CD4-positive, alpha-beta T cell (primary cell): ENCODE results near the gene COL9A1. TPM values are rescaled to one million over a fixed set of nuclear protein-coding genes. Genes with fewer than 3 reads are reported as not detected.

Experiments
- ATAC-seq: fragments of 200-7000 bp; cut with Tn5 transposase; one replicate; pipeline ENCODE4 v1.10.0; 2022; ENCODE audit warnings: mild to moderate bottlenecking; ENCODE audit not compliant: poor library complexity
- CTCF ChIA-PET: fragments of 350-600 bp; sonication (Branson Sonifier 250); formaldehyde crosslinking; loops from one replicate; lab custom pipeline; 2021; ENCODE audit warnings: antibody characterized with exemption, inconsistent platforms; lab: Charles Lee
- POLR2A ChIA-PET: fragments of 350-600 bp; sonication (Branson Sonifier 250); formaldehyde crosslinking; loops from one replicate; lab custom pipeline; 2021; ENCODE audit warnings: antibody characterized with exemption, inconsistent platforms; lab: Charles Lee
- DNase-seq, 14 experiments: peaks; one replicate each; pipeline ENCODE4 v3.0.0-alpha.2; 2013 to 2020; ENCODE audit warnings: mixed read lengths in 2 of 14
- H3K27ac ChIP-seq, 2 donors: one replicate each; pipeline versions ENCODE4 v1.5.1 to v1.7.0; 2013; ENCODE audit warnings: low read length in 2 of 2, low read depth in 1 of 2, mild to moderate bottlenecking in 1 of 2
- H3K27me3 ChIP-seq, 2 experiments: 1 replicate in 1 of 2; 2 replicates in 1 of 2; pipeline versions ENCODE4 v1.6.1 to v1.7.0; 2013; ENCODE audit warnings: low read length in 2 of 2, control low read depth in 1 of 2, mild to moderate bottlenecking in 1 of 2, moderate library complexity in 1 of 2; ENCODE audit not compliant: insufficient read depth in 2 of 2, control insufficient read depth in 1 of 2
- H3K36me3 ChIP-seq: one replicate; pipeline ENCODE4 v1.6.1; 2013; ENCODE audit warnings: low read length, control low read depth; ENCODE audit not compliant: insufficient read depth
- H3K4me1 ChIP-seq: one replicate; pipeline ENCODE4 v1.6.1; 2013; ENCODE audit warnings: low read length, control low read depth; ENCODE audit not compliant: insufficient read depth
- H3K4me3 ChIP-seq: one replicate; pipeline ENCODE4 v1.5.1; 2013; ENCODE audit warnings: mild to moderate bottlenecking, low read length, moderate library complexity
- H3K9me3 ChIP-seq, 2 experiments: 1 replicate in 1 of 2; 2 replicates in 1 of 2; pipeline versions ENCODE4 v1.6.1 to v1.7.0; 2013; ENCODE audit warnings: low read length in 2 of 2, mild to moderate bottlenecking in 2 of 2, control low read depth in 1 of 2, moderate library complexity in 1 of 2; ENCODE audit not compliant: control insufficient read depth in 1 of 2, insufficient read depth in 1 of 2
- H3K27ac Mint-ChIP-seq: one replicate; pipeline ENCODE4 v1.8.0; 2020; ENCODE audit warnings: mixed read lengths
- H3K27me3 Mint-ChIP-seq: one replicate; pipeline ENCODE4 v1.8.0; 2021; ENCODE audit warnings: mixed read lengths
- H3K36me3 Mint-ChIP-seq: one replicate; pipeline ENCODE4 v1.8.0; 2021; ENCODE audit warnings: low read depth, mixed read lengths
- H3K4me1 Mint-ChIP-seq: one replicate; pipeline ENCODE4 v1.8.0; 2021; ENCODE audit warnings: low read depth, mixed read lengths
- H3K4me3 Mint-ChIP-seq: one replicate; pipeline ENCODE4 v1.8.0; 2020; ENCODE audit warnings: mild to moderate bottlenecking, mixed read lengths
- H3K9me3 Mint-ChIP-seq: one replicate; pipeline ENCODE4 v1.8.0; 2020; ENCODE audit warnings: mixed read lengths
- CTCF ChIP-seq: fragments of 200-600 bp; IDR thresholded peaks from one replicate; pipeline ENCODE4 v1.8.0; 2022; ENCODE audit warnings: antibody characterized with exemption, mild to moderate bottlenecking
- intact Hi-C, 2 experiments: fragments of 100-400 bp; cut with DNase I in 1 of 2; cut with micrococcal nuclease in 1 of 2; formaldehyde crosslinking; loops; one replicate each; pipeline versions ENCODE4 v1.15.1 to v1.9.0; 2023 to 2025; cut with DNase I, micrococcal nuclease
- total RNA-seq, 174 experiments: library from RNA in 2 of 174; stranded (reverse) in 2 of 174; gene quantifications; one replicate each; pipeline ENCODE4 v1.2.3 and lab custom pipeline; 2021 to 2026

Gene COL9A1
- total RNA-seq, 2 experiments from 2014 or later: not detected

- Mint-ChIP-seq H3K4me1 (no peaks in the 10 kb centered on the region), H3K27ac (no peak overlapping the region), H3K9me3 (no peaks in the 10 kb centered on the region), H3K4me3 (no peak overlapping the region), H3K36me3 (no peaks in the 10 kb centered on the region), H3K27me3 (peaks cover 5% of the 10 kb centered on the region)
- DNase-seq (no peak), ATAC-seq (no peak)
- TF ChIP-seq CTCF: no peak
- intact Hi-C loops: no loop called here
- Histone ChIP-seq H3K27ac (no peak overlapping the region), H3K4me1 (no peaks in the 10 kb centered on the region), H3K36me3 (no peaks in the 10 kb centered on the region), H3K9me3 (peaks cover 0 to 4% of the 10 kb centered on the region in 2 experiments), H3K27me3 (peaks cover 0 to 4% of the 10 kb centered on the region in 2 experiments), H3K4me3 (no peak overlapping the region)
- ChIA-PET CTCF (no interaction called here), POLR2A (no interaction called here)
Measured at GRCh38 chr6:70234561-70235236, 68.2 kb downstream of the COL9A1 start.

- Histone ChIP-seq H3K4me1 (no peaks in the 10 kb centered on the region), H3K36me3 (no peaks in the 10 kb centered on the region), H3K27ac (no peak overlapping the region), H3K4me3 (no peak overlapping the region), H3K27me3 (peaks cover 0 to 4% of the 10 kb centered on the region in 2 experiments), H3K9me3 (peaks cover 0 to 4% of the 10 kb centered on the region in 2 experiments)
- ATAC-seq (no peak), DNase-seq (no peak)
- intact Hi-C loops: no loop called here
- Mint-ChIP-seq H3K36me3 (no peaks in the 10 kb centered on the region), H3K27ac (no peak overlapping the region), H3K4me1 (no peaks in the 10 kb centered on the region), H3K4me3 (no peak overlapping the region), H3K27me3 (peaks cover 5% of the 10 kb centered on the region), H3K9me3 (no peaks in the 10 kb centered on the region)
- CTCF ChIA-PET: interaction anchor here (1.0 kb wide), 1 partner anchor 10 kb away, joined by 3 read pairs; no protein-coding TSS in a partner anchor
- POLR2A ChIA-PET: no interaction called here
- TF ChIP-seq CTCF: no peak
Measured at GRCh38 chr6:70231311-70231710, 71.6 kb downstream of the COL9A1 start.

GRCh38 chr6:70225055-70225454 is 77.8 kb downstream of the COL9A1 start:
- H3K4me3 Mint-ChIP-seq: no peak overlapping the region
- no peak for ATAC-seq
- no peak for DNase-seq
- ChIA-PET CTCF (no interaction called here), POLR2A (no interaction called here)
- H3K27ac Mint-ChIP-seq: no peak overlapping the region
- Histone ChIP-seq H3K27me3 (no peaks in the 10 kb centered on the region), H3K36me3 (no peaks in the 10 kb centered on the region), H3K4me3 (no peak overlapping the region), H3K9me3 (no peaks in the 10 kb centered on the region), H3K4me1 (no peaks in the 10 kb centered on the region), H3K27ac (no peak overlapping the region)
- intact Hi-C loops: loop anchor here (10.0 kb wide), 2 partner anchors 730 to 1120 kb away; partner anchors contain the start of gene B3GAT2 (in 1 of the 2)
- no peak for TF ChIP-seq CTCF
- H3K4me1 Mint-ChIP-seq: no peaks in the 10 kb centered on the region
- H3K27me3 Mint-ChIP-seq: peaks cover 15% of the 10 kb centered on the region
- H3K9me3 Mint-ChIP-seq: no peaks in the 10 kb centered on the region
- H3K36me3 Mint-ChIP-seq: no peaks in the 10 kb centered on the region
